Activated CD4-positive, alpha-beta T cell treated with anti-CD3 and anti-CD28 coated beads for 24 hours (primary cell): ENCODE data around the gene MACROD2.
"Not testable (repeated sequence)": the region's sequence is repeated elsewhere in the genome, so short reads cannot be mapped to it uniquely, and the experiment has no call there.

Source experiments
- DNase-seq, 2 donors: peaks; one replicate each; pipeline ENCODE4 v3.0.0-alpha.2; 2020; ENCODE audit warnings: low read depth in 2 of 2

The MACROD2 gene

GRCh38 chr20:14913896-14914620 lies 918.7 kb downstream of the MACROD2 start:
- no peak for DNase-seq

- DNase-seq, result no peak
Measured at GRCh38 chr20:14914633-14915032, 919.3 kb downstream of the MACROD2 start.

GRCh38 chr20:14915356-14915755 lies 920.0 kb downstream of the MACROD2 start:
- DNase-seq, result no peak

GRCh38 chr20:14916360-14916920 lies 921.1 kb downstream of the MACROD2 start:
- no peak for DNase-seq

GRCh38 chr20:14918281-14918680 lies 923.0 kb downstream of the MACROD2 start:
- DNase-seq, result no peak

GRCh38 chr20:14918976-14919375 lies 923.7 kb downstream of the MACROD2 start:
- DNase-seq, result no peak

GRCh38 chr20:14919501-14920081 lies 924.3 kb downstream of the MACROD2 start:
- no peak for DNase-seq

- no peak for DNase-seq
Measured at GRCh38 chr20:14921513-14921912, 926.2 kb downstream of the MACROD2 start.

GRCh38 chr20:14922503-14923267 lies 927.4 kb downstream of the MACROD2 start:
- no peak for DNase-seq

GRCh38 chr20:14924433-14924832 lies 929.1 kb downstream of the MACROD2 start:
- no peak for DNase-seq

GRCh38 chr20:14925300-14925699 lies 930.0 kb downstream of the MACROD2 start:
- no peak for DNase-seq

GRCh38 chr20:14926436-14926835 lies 931.1 kb downstream of the MACROD2 start:
- not testable (repeated sequence) for DNase-seq

- no peak for DNase-seq
Measured at GRCh38 chr20:14928083-14928482, 932.8 kb downstream of the MACROD2 start.

GRCh38 chr20:14929388-14929787 lies 934.1 kb downstream of the MACROD2 start:
- DNase-seq, result no peak

GRCh38 chr20:14932040-14932439 lies 936.7 kb downstream of the MACROD2 start:
- DNase-seq, result no peak

GRCh38 chr20:14935285-14935684 lies 940.0 kb downstream of the MACROD2 start:
- DNase-seq, result no peak

- DNase-seq, result no peak
Measured at GRCh38 chr20:14937021-14937420, 941.7 kb downstream of the MACROD2 start.

- no peak for DNase-seq
Measured at GRCh38 chr20:14937846-14938245, 942.5 kb downstream of the MACROD2 start.

GRCh38 chr20:14947536-14947935 lies 952.2 kb downstream of the MACROD2 start:
- no peak for DNase-seq

- DNase-seq, result no peak
Measured at GRCh38 chr20:14947946-14948345, 952.6 kb downstream of the MACROD2 start.

GRCh38 chr20:14948416-14948815 lies 953.1 kb downstream of the MACROD2 start:
- DNase-seq, result no peak

- DNase-seq, result no peak
Measured at GRCh38 chr20:14950633-14951032, 955.3 kb downstream of the MACROD2 start.

GRCh38 chr20:14951105-14951504 lies 955.8 kb downstream of the MACROD2 start:
- no peak for DNase-seq
